HepG2 (cell line): ENCODE data around the gene ZBTB4. TPM values are rescaled to one million over a fixed set of nuclear protein-coding genes. Genes with fewer than 3 reads are reported as not detected.

Experiments
- ARID4A ChIP-seq: sonication (generic); formaldehyde crosslinking; IDR thresholded peaks from 2 replicates; pipeline ENCODE4 v1.5.0; 2020; ENCODE audit warnings: mild to moderate bottlenecking, missing genetic modification reagents, borderline replicate concordance
- FOXJ3 ChIP-seq: sonication (generic); formaldehyde crosslinking; IDR thresholded peaks from 2 replicates; pipeline ENCODE4 v1.4.0; 2020; ENCODE audit warnings: missing genetic modification reagents, mild to moderate bottlenecking, borderline replicate concordance
- FUBP1 ChIP-seq: sonication (generic); formaldehyde crosslinking; IDR thresholded peaks from 2 replicates; pipeline ENCODE4 v1.5.1; 2020; ENCODE audit warnings: missing genetic modification reagents, mild to moderate bottlenecking, borderline replicate concordance
- GATAD1 ChIP-seq: IDR thresholded peaks from 2 replicates; pipeline ENCODE4 v1.6.1; 2016; ENCODE audit warnings: missing genetic modification reagents, missing compliant biosample characterization
- HDAC6 ChIP-seq: fragments of 200-600 bp; sonication (generic); IDR thresholded peaks from 2 replicates; pipeline ENCODE4 v1.7.0; 2017; ENCODE audit warnings: mild to moderate bottlenecking, antibody characterized with exemption, low read length, low read depth
- KLF13 ChIP-seq: sonication (generic); formaldehyde crosslinking; IDR thresholded peaks from 2 replicates; pipeline ENCODE4 v1.4.0; 2020; ENCODE audit warnings: mild to moderate bottlenecking, missing genetic modification reagents
- PLRG1 ChIP-seq: fragments of 450-650 bp; conservative IDR thresholded peaks from 2 replicates; pipeline ENCODE4 v1.6.1; 2016
- RBAK ChIP-seq: sonication (generic); formaldehyde crosslinking; IDR thresholded peaks from 2 replicates; pipeline ENCODE4 v1.5.1; 2020; ENCODE audit warnings: mild to moderate bottlenecking, missing genetic modification reagents
- RCOR2 ChIP-seq: IDR thresholded peaks from 2 replicates; pipeline ENCODE4 v1.6.1; 2016; ENCODE audit warnings: missing biosample characterization, missing genetic modification reagents
- SPEN ChIP-seq: sonication (generic); formaldehyde crosslinking; IDR thresholded peaks from 2 replicates; pipeline ENCODE4 v1.5.1; 2020; ENCODE audit warnings: low read depth, mild to moderate bottlenecking, missing genetic modification reagents
- SYNCRIP ChIP-seq: fragments of 200-400 bp; formaldehyde crosslinking; IDR thresholded peaks from 2 replicates; pipeline ENCODE4 v1.6.1; 2018; ENCODE audit warnings: mild to moderate bottlenecking, low read depth, low read length; ENCODE audit not compliant: insufficient read depth
- YEATS2 ChIP-seq: sonication (generic); formaldehyde crosslinking; IDR thresholded peaks from 2 replicates; pipeline ENCODE4 v1.4.0; 2020; ENCODE audit warnings: missing genetic modification reagents, borderline replicate concordance
- YY1 ChIP-seq: IDR thresholded peaks from 2 replicates; pipeline ENCODE4 v1.6.1; 2011; ENCODE audit warnings: low read length, low read depth, moderate library complexity, mild to moderate bottlenecking; ENCODE audit not compliant: insufficient read depth, insufficient replicate concordance
- ZNF331 ChIP-seq: sonication (generic); formaldehyde crosslinking; IDR thresholded peaks from 2 replicates; pipeline ENCODE4 v1.4.0; 2020; ENCODE audit warnings: missing genetic modification reagents
- ZNF335 ChIP-seq: sonication (generic); formaldehyde crosslinking; IDR thresholded peaks from 2 replicates; pipeline ENCODE4 v1.4.0; 2020; ENCODE audit warnings: missing genetic modification reagents
- ZNF530 ChIP-seq: sonication (generic); formaldehyde crosslinking; IDR thresholded peaks from 2 replicates; pipeline ENCODE4 v1.5.0; 2020; ENCODE audit warnings: low read depth, mild to moderate bottlenecking, missing genetic modification reagents
- ZNF615 ChIP-seq: sonication (generic); formaldehyde crosslinking; IDR thresholded peaks from 2 replicates; pipeline ENCODE4 v1.5.0; 2020; ENCODE audit warnings: mild to moderate bottlenecking, missing genetic modification reagents, borderline replicate concordance
- ZNF674 ChIP-seq: sonication (generic); formaldehyde crosslinking; IDR thresholded peaks from 2 replicates; pipeline ENCODE4 v1.5.0; 2020; ENCODE audit warnings: low read depth, mild to moderate bottlenecking, missing genetic modification reagents
- ZNF7 ChIP-seq: IDR thresholded peaks from 2 replicates; pipeline ENCODE4 v1.6.1; 2016; ENCODE audit warnings: missing biosample characterization, missing genetic modification reagents
- ZNF781 ChIP-seq: sonication (generic); formaldehyde crosslinking; IDR thresholded peaks from 2 replicates; pipeline ENCODE4 v1.5.1; 2020; ENCODE audit warnings: borderline replicate concordance, mild to moderate bottlenecking, missing genetic modification reagents; ENCODE audit errors: not compliant biosample characterization
- ZZZ3 ChIP-seq: sonication (generic); formaldehyde crosslinking; IDR thresholded peaks from 2 replicates; pipeline ENCODE4 v1.4.0; 2020; ENCODE audit warnings: missing genetic modification reagents, mild to moderate bottlenecking, borderline replicate concordance
- polyA plus RNA-seq, 8 experiments: library from polyadenylated mRNA; depleted of rRNA in 3 of 8; stranded (reverse) in 7 of 8; unstranded in 1 of 8; fragments of >200 nt; fragmentation: Illumina TruSeq in 4 of 8; extraction: Trizol in 4 of 8; gene quantifications; 2 replicates each; pipeline versions ENCODE4 v1.2.1 to v1.2.3, GENCODE V29; 2011 to 2016; ENCODE audit warnings: low read depth in 4 of 8, missing spikeins in 1 of 8, mixed read lengths in 1 of 8; ENCODE audit not compliant: insufficient read depth in 1 of 8
- total RNA-seq, 5 experiments: library from RNA; depleted of rRNA; stranded (reverse); fragments of >200 nt; fragmentation: Illumina TruSeq; extraction: Trizol; gene quantifications; 2 replicates each; pipeline ENCODE4 v1.2.3, GENCODE V29; 2016; ENCODE audit warnings: low read depth in 1 of 5
- TF ChIP-seq, protein P1 (sequence below): sonication (generic); formaldehyde crosslinking; IDR thresholded peaks from 2 replicates; pipeline ENCODE4 v1.4.0; 2020; ENCODE audit warnings: mild to moderate bottlenecking, missing genetic modification reagents

Gene ZBTB4
- total and polyA plus RNA-seq, 2 of the 13 experiments (the other 11 are each of a cell fraction or from before 2014, with no cell fraction given): 4.3 to 7.4 TPM

DNA sequence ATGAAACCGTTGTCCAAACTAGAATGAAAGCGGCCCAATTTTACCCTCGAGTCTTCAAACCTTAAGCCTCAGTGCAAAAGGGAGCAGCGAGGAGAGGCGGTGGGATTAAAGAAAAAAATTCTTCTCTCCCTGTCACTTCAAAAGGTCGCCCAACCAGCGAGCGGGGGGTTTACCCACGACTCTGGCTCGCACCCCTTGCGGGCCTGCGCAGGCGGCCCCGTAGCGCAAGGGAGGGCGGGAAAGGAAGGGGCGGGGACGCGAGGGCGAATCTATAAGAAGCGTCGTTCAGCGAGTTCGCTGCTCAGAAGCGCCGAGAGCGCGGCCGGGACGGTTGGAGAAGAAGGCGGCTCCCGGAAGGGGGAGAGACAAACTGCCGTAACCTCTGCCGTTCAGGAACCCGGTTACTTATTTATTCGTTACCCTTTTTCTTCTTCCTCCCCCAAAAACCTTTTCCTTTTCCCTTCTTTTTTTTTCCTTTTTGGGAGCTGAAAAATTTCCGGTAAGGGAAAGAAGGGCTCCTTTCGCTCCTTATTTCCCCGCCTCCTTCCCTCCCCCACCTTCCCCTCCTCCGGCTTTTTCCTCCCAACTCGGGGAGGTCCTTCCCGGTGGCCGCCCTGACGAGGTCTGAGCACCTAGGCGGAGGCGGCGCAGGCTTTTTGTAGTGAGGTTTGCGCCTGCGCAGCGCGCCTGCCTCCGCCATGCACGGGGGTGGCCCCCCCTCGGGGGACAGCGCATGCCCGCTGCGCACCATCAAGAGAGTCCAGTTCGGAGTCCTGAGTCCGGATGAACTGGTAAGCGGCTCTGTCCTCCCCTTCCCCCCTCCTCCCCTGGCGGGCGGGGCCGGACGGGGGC lies 4.9 kb upstream of the ZBTB4 start, which contains the start of gene POLR2A (continued):
- TF ChIP-seq ZNF615 (CRISPR knock-in tag) (peak; percentile 35; the same call in 1 of the 2 replicates), HDAC6 (peak; percentile 85; the same call in 1 of the 2 replicates), FUBP1 (CRISPR knock-in tag) (no peak), ZNF7 (CRISPR knock-in tag) (no peak), ZNF674 (no peak; the same call in 1 of the 2 replicates), ZNF331 (peak; percentile 92), ZNF781 (CRISPR knock-in tag) (peak; percentile 76), RBAK (CRISPR knock-in tag) (no peak), YEATS2 (CRISPR knock-in tag) (peak; percentile 72; the same call in 1 of the 2 replicates), RCOR2 (CRISPR knock-in tag) (no peak), ZZZ3 (CRISPR knock-in tag) (no peak; the same call in 1 of the 2 replicates), GATAD1 (CRISPR knock-in tag) (peak; percentile 67), SYNCRIP (no peak), YY1 (peak; percentile 84), FOXJ3 (CRISPR knock-in tag) (peak; percentile 60; the same call in 1 of the 2 replicates), SPEN (CRISPR knock-in tag) (peak; percentile 37; the same call in 1 of the 2 replicates), PLRG1 (no peak), ARID4A (CRISPR knock-in tag) (peak; percentile 2; the same call in 1 of the 2 replicates), ZNF335 (CRISPR knock-in tag) (0 out of 2 replicates have a peak, but pooled peaks have one; percentile 21), ZNF530 (CRISPR knock-in tag) (no peak), KLF13 (no peak)
- TF ChIP-seq, protein P1, sequence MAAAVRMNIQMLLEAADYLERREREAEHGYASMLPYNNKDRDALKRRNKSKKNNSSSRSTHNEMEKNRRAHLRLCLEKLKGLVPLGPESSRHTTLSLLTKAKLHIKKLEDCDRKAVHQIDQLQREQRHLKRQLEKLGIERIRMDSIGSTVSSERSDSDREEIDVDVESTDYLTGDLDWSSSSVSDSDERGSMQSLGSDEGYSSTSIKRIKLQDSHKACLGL (CRISPR knock-in tag): no peak
